Lung microvascular endothelial cell (primary cell): ENCODE measurements around the gene NPW. TPM values are rescaled to one million over a fixed set of nuclear protein-coding genes. Genes with fewer than 3 reads are reported as not detected.

ENCODE experiments used
- total RNA-seq: library from RNA; depleted of rRNA; stranded (reverse); fragments of >200 nt; gene quantifications from 2 replicates; pipeline ENCODE4 v1.2.1, GENCODE V29; 2014

NPW gene
- total RNA-seq, 1 donor from 2014 or later: 0.60 TPM

Other genes with a start within 250 kb of the NPW start
- gene NME3, start 248.2 kb upstream of the NPW start, total RNA-seq: 32.3 and 47.4 TPM in 2 replicates
- gene EME2, start 247.0 kb upstream of the NPW start, total RNA-seq: 2.4 and 4.0 TPM in 2 replicates
- gene MRPS34, start 246.7 kb upstream of the NPW start, total RNA-seq: 50.4 and 57.1 TPM in 2 replicates
- gene SPSB3, start 237.2 kb upstream of the NPW start, total RNA-seq: 32.7 and 49.8 TPM in 2 replicates
- gene NUBP2, start 236.8 kb upstream of the NPW start, total RNA-seq: 56.7 and 57.3 TPM in 2 replicates
- not detected in 2 replicates for gene IGFALS, start 226.1 kb upstream of the NPW start, total RNA-seq
- 58.2 and 71.8 TPM in 2 replicates for gene HAGH, start 193.0 kb upstream of the NPW start, total RNA-seq
- gene FAHD1, start 192.6 kb upstream of the NPW start, total RNA-seq: 74.3 and 81.7 TPM in 2 replicates
- not detected in 2 replicates for gene MEIOB, start 147.6 kb upstream of the NPW start, total RNA-seq
- not detected in 2 replicates for gene HS3ST6, start 101.4 kb upstream of the NPW start, total RNA-seq
- 8.3 and 11.9 TPM in 2 replicates for gene MSRB1, start 76.6 kb upstream of the NPW start, total RNA-seq
- gene RPL3L, start 65.1 kb upstream of the NPW start, total RNA-seq: not detected in 2 replicates
- 113 and 126 TPM in 2 replicates for gene NDUFB10, start 60.2 kb upstream of the NPW start, total RNA-seq
- gene RPS2, start 55.0 kb upstream of the NPW start, total RNA-seq: 2,011 and 3,024 TPM in 2 replicates
- gene RNF151, start 52.9 kb upstream of the NPW start, total RNA-seq: not detected in 2 replicates
- gene TBL3, start 47.7 kb upstream of the NPW start, total RNA-seq: 20.5 and 21.2 TPM in 2 replicates
- under 0.01 TPM in 2 replicates for gene NOXO1, start 38.3 kb upstream of the NPW start, total RNA-seq
- 8.1 and 8.5 TPM in 2 replicates for gene GFER, start 35.6 kb upstream of the NPW start, total RNA-seq
- gene SYNGR3, start 29.8 kb upstream of the NPW start, total RNA-seq: 0.40 and 2.0 TPM in 2 replicates
- gene ZNF598, start 10.0 kb upstream of the NPW start, total RNA-seq: 8.9 and 9.7 TPM in 2 replicates
- gene NHERF2, start 7.1 kb downstream of the NPW start, total RNA-seq: 42.1 and 47.6 TPM in 2 replicates
- 22.8 and 31.2 TPM in 2 replicates for gene NTHL1, start 28.0 kb downstream of the NPW start, total RNA-seq
- gene TSC2, start 28.2 kb downstream of the NPW start, total RNA-seq: 23.8 and 29.0 TPM in 2 replicates
- 18.5 and 31.5 TPM in 2 replicates for gene PKD1, start 116.1 kb downstream of the NPW start, total RNA-seq
- 0.20 and 0.65 TPM in 2 replicates for gene RAB26, start 128.8 kb downstream of the NPW start, total RNA-seq
- gene TRAF7, start 136.0 kb downstream of the NPW start, total RNA-seq: 60.8 and 63.9 TPM in 2 replicates
- under 0.01 TPM in 2 replicates for gene CASKIN1, start 176.8 kb downstream of the NPW start, total RNA-seq
- gene MLST8, start 185.7 kb downstream of the NPW start, total RNA-seq: 13.5 and 13.7 TPM in 2 replicates
- gene BRICD5, start 191.1 kb downstream of the NPW start, total RNA-seq: 0.44 and 2.2 TPM in 2 replicates
- 10.0 and 11.5 TPM in 2 replicates for gene PGP, start 195.1 kb downstream of the NPW start, total RNA-seq
- 16.1 and 20.8 TPM in 2 replicates for gene E4F1, start 203.8 kb downstream of the NPW start, total RNA-seq
- 0.22 and 0.40 TPM in 2 replicates for gene DNASE1L2, start 216.7 kb downstream of the NPW start, total RNA-seq
- gene ECI1, start 231.8 kb downstream of the NPW start, total RNA-seq: 23.5 and 29.6 TPM in 2 replicates
- 33.6 and 45.4 TPM in 2 replicates for gene RNPS1, start 248.3 kb downstream of the NPW start, total RNA-seq